MM.1S (cell line): ENCODE measurements around the gene TBC1D8B.

ENCODE experiments used
- CTCF ChIP-seq: fragments of 300-600 bp; sonication (generic); IDR thresholded peaks from 2 replicates; pipeline ENCODE4 v1.5.1; 2016; ENCODE audit warnings: antibody characterized with exemption, low read length, mixed read lengths
- EZH2 ChIP-seq: fragments of 300-600 bp; sonication (generic); optimal IDR thresholded peaks from 2 replicates; pipeline ENCODE3; 2017; ENCODE audit warnings: low read depth, mild to moderate bottlenecking, antibody characterized with exemption, low read length, mixed read lengths
- EZH2phosphoT487 ChIP-seq: fragments of 300-600 bp; sonication (generic); IDR thresholded peaks from 2 replicates; pipeline ENCODE4 v1.6.1; 2018; ENCODE audit warnings: antibody characterized with exemption, low read length

GRCh38 chrX:106802063-106802387, 448 bp upstream of the TBC1D8B start:
- TF ChIP-seq CTCF (no peak), EZH2phosphoT487 (no peak), EZH2 (no peak)
